Hematopoietic multipotent progenitor cell treated with erythropoietin and hydrocortisone succinate and interleukin-3 and kit ligand, for 15 days (in vitro differentiated cells): ENCODE results near the gene SLC43A1.
A peak's percentile ranks its signal among the peaks of the same experiment; 100 is the strongest.

ENCODE experiments used
- DNase-seq: peaks from one replicate; pipeline ENCODE4 v3.0.0-alpha.2; 2015; ENCODE audit warnings: low spot score

Gene SLC43A1

GRCh38 chr11:57497303-57498247 is 17.9 kb downstream of the SLC43A1 start:
- DNase-seq, result no peak

- no peak for DNase-seq
These were observed 19.2 kb downstream of the SLC43A1 start for GRCh38 chr11:57496109-57496820.

- DNase-seq, result peak; percentile 75
These were observed 21.7 kb downstream of the SLC43A1 start for GRCh38 chr11:57493507-57494503.

- DNase-seq, result peak; percentile 75
These were observed 24.0 kb downstream of the SLC43A1 start for GRCh38 chr11:57491371-57492061.

GRCh38 chr11:57490456-57491248 is 24.9 kb downstream of the SLC43A1 start:
- DNase-seq, result no peak

- DNase-seq, result no peak
These were observed 27.4 kb downstream of the SLC43A1 start for GRCh38 chr11:57487920-57488659.

- no peak for DNase-seq
These were observed 28.3 kb downstream of the SLC43A1 start for GRCh38 chr11:57487021-57487778.

GRCh38 chr11:57485217-57485990 is 30.1 kb downstream of the SLC43A1 start:
- DNase-seq, result no peak

GRCh38 chr11:57484141-57484710 is 31.3 kb downstream of the SLC43A1 start:
- DNase-seq, result no peak

GRCh38 chr11:57483562-57483918 is 32.0 kb downstream of the SLC43A1 start:
- no peak for DNase-seq

- no peak for DNase-seq
These were observed 32.5 kb downstream of the SLC43A1 start for GRCh38 chr11:57482782-57483561.

- no peak for DNase-seq
These were observed 33.4 kb downstream of the SLC43A1 start for GRCh38 chr11:57481915-57482781.

GRCh38 chr11:57481315-57481714 is 34.2 kb downstream of the SLC43A1 start:
- DNase-seq, result no peak

- DNase-seq, result peak; percentile 75
These were observed 34.9 kb downstream of the SLC43A1 start for GRCh38 chr11:57480409-57481137.

GRCh38 chr11:57479911-57480310 is 35.6 kb downstream of the SLC43A1 start:
- no peak for DNase-seq
